ENCODE measurements around the gene C17orf67.

C17orf67 gene

GRCh38 chr17:56809106-56809819 lies 24.5 kb downstream of the C17orf67 start:
- Mint-ChIP-seq H3K4me1 (ENCODE audit: low read depth) (peaks cover 21% of the 10 kb centered on the region), H3K4me3 (no peak overlapping the region), H3K27me3 (peaks cover 11% of the 10 kb centered on the region), H3K36me3 (ENCODE audit: low read depth) (no peaks in the 10 kb centered on the region), H3K27ac (no peak overlapping the region), H3K9me3 (no peaks in the 10 kb centered on the region)
- intact Hi-C loops (cut with micrococcal nuclease), result no loop called here

- H3K9me3 Mint-ChIP-seq, result no peaks in the 10 kb centered on the region
- no peaks in the 10 kb centered on the region for H3K36me3 Mint-ChIP-seq (ENCODE audit: low read depth)
- H3K27me3 Mint-ChIP-seq, result peaks cover 11% of the 10 kb centered on the region
Observed at GRCh38 chr17:56808503-56808902, 25.2 kb downstream of the C17orf67 start.

GRCh38 chr17:56807723-56808122 lies 26.0 kb downstream of the C17orf67 start:
- H3K36me3 Mint-ChIP-seq (ENCODE audit: low read depth), result no peaks in the 10 kb centered on the region

More at GRCh38 chr17:56808503-56808902, 25.2 kb downstream of the C17orf67 start:
- H3K4me3 Mint-ChIP-seq, result no peak overlapping the region
- H3K27ac Mint-ChIP-seq, result no peak overlapping the region
- peaks cover 15% of the 10 kb centered on the region for H3K4me1 Mint-ChIP-seq (ENCODE audit: low read depth)
- intact Hi-C loops (cut with micrococcal nuclease), result no loop called here

GRCh38 chr17:56806949-56807348 lies 26.8 kb downstream of the C17orf67 start:
- H3K27ac Mint-ChIP-seq, result no peak overlapping the region

More at GRCh38 chr17:56807723-56808122, 26.0 kb downstream of the C17orf67 start:
- intact Hi-C loops (cut with micrococcal nuclease), result no loop called here
- Mint-ChIP-seq H3K27ac (no peak overlapping the region), H3K9me3 (no peaks in the 10 kb centered on the region), H3K4me1 (ENCODE audit: low read depth) (peaks cover 9% of the 10 kb centered on the region), H3K4me3 (no peak overlapping the region), H3K27me3 (peaks cover 9% of the 10 kb centered on the region)

GRCh38 chr17:56804454-56804853 lies 29.3 kb downstream of the C17orf67 start:
- intact Hi-C loops (cut with micrococcal nuclease), result no loop called here
- H3K9me3 Mint-ChIP-seq, result no peaks in the 10 kb centered on the region
- no peaks in the 10 kb centered on the region for H3K36me3 Mint-ChIP-seq (ENCODE audit: low read depth)
- H3K27ac Mint-ChIP-seq, result no peak overlapping the region
- peaks cover 2% of the 10 kb centered on the region for H3K27me3 Mint-ChIP-seq
- H3K4me1 Mint-ChIP-seq (ENCODE audit: low read depth), result peaks cover 10% of the 10 kb centered on the region
- H3K4me3 Mint-ChIP-seq, result no peak overlapping the region

More at GRCh38 chr17:56806949-56807348, 26.8 kb downstream of the C17orf67 start:
- no peaks in the 10 kb centered on the region for H3K36me3 Mint-ChIP-seq (ENCODE audit: low read depth)
- no peak overlapping the region for H3K4me3 Mint-ChIP-seq
- no peaks in the 10 kb centered on the region for H3K9me3 Mint-ChIP-seq
- peaks cover 9% of the 10 kb centered on the region for H3K4me1 Mint-ChIP-seq (ENCODE audit: low read depth)
- intact Hi-C loops (cut with micrococcal nuclease), result no loop called here
- H3K27me3 Mint-ChIP-seq, result peaks cover 7% of the 10 kb centered on the region

- H3K36me3 Mint-ChIP-seq (ENCODE audit: low read depth), result no peaks in the 10 kb centered on the region
Observed at GRCh38 chr17:56803071-56803470, 30.6 kb downstream of the C17orf67 start.

GRCh38 chr17:56801459-56802178 lies 32.1 kb downstream of the C17orf67 start:
- H3K4me3 Mint-ChIP-seq, result no peak overlapping the region
- peaks cover 4% of the 10 kb centered on the region for H3K27me3 Mint-ChIP-seq
- H3K27ac Mint-ChIP-seq, result no peak overlapping the region
- H3K36me3 Mint-ChIP-seq (ENCODE audit: low read depth), result no peaks in the 10 kb centered on the region
- H3K9me3 Mint-ChIP-seq, result no peaks in the 10 kb centered on the region
- H3K4me1 Mint-ChIP-seq (ENCODE audit: low read depth), result peaks cover 19% of the 10 kb centered on the region
- intact Hi-C loops (cut with micrococcal nuclease), result no loop called here

More at GRCh38 chr17:56803071-56803470, 30.6 kb downstream of the C17orf67 start:
- Mint-ChIP-seq H3K4me1 (ENCODE audit: low read depth) (peaks cover 15% of the 10 kb centered on the region), H3K27ac (no peak overlapping the region), H3K27me3 (peaks cover 3% of the 10 kb centered on the region), H3K9me3 (no peaks in the 10 kb centered on the region), H3K4me3 (no peak overlapping the region)
- intact Hi-C loops (cut with micrococcal nuclease), result no loop called here

- intact Hi-C loops (cut with micrococcal nuclease), result no loop called here
- Mint-ChIP-seq H3K27ac (no peak overlapping the region), H3K4me1 (ENCODE audit: low read depth) (peaks cover 34% of the 10 kb centered on the region), H3K9me3 (no peaks in the 10 kb centered on the region), H3K4me3 (no peak overlapping the region), H3K36me3 (ENCODE audit: low read depth) (no peaks in the 10 kb centered on the region), H3K27me3 (peaks cover 15% of the 10 kb centered on the region)
Observed at GRCh38 chr17:56798916-56799315, 34.8 kb downstream of the C17orf67 start.

- H3K27me3 Mint-ChIP-seq, result peaks cover 25% of the 10 kb centered on the region
Observed at GRCh38 chr17:56796536-56796935, 37.2 kb downstream of the C17orf67 start.

GRCh38 chr17:56795221-56795865 lies 38.4 kb downstream of the C17orf67 start:
- Mint-ChIP-seq H3K4me1 (ENCODE audit: low read depth) (peaks cover 43% of the 10 kb centered on the region), H3K4me3 (no peak overlapping the region), H3K27me3 (peaks cover 30% of the 10 kb centered on the region), H3K36me3 (ENCODE audit: low read depth) (no peaks in the 10 kb centered on the region), H3K9me3 (peaks cover 12% of the 10 kb centered on the region), H3K27ac (no peak overlapping the region)
- intact Hi-C loops (cut with micrococcal nuclease), result no loop called here

More at GRCh38 chr17:56796536-56796935, 37.2 kb downstream of the C17orf67 start:
- peaks cover 46% of the 10 kb centered on the region for H3K4me1 Mint-ChIP-seq (ENCODE audit: low read depth)
- intact Hi-C loops (cut with micrococcal nuclease), result no loop called here
- H3K36me3 Mint-ChIP-seq (ENCODE audit: low read depth), result no peaks in the 10 kb centered on the region
- no peak overlapping the region for H3K27ac Mint-ChIP-seq
- peaks cover 12% of the 10 kb centered on the region for H3K9me3 Mint-ChIP-seq
- no peak overlapping the region for H3K4me3 Mint-ChIP-seq

- intact Hi-C loops (cut with micrococcal nuclease), result no loop called here
- Mint-ChIP-seq H3K9me3 (peaks cover 12% of the 10 kb centered on the region), H3K4me1 (ENCODE audit: low read depth) (peaks cover 40% of the 10 kb centered on the region), H3K4me3 (no peak overlapping the region), H3K36me3 (ENCODE audit: low read depth) (no peaks in the 10 kb centered on the region), H3K27me3 (peaks cover 39% of the 10 kb centered on the region), H3K27ac (no peak overlapping the region)
Observed at GRCh38 chr17:56793957-56794356, 39.8 kb downstream of the C17orf67 start.

- peaks cover 12% of the 10 kb centered on the region for H3K9me3 Mint-ChIP-seq
Observed at GRCh38 chr17:56793531-56793930, 40.2 kb downstream of the C17orf67 start.

GRCh38 chr17:56792267-56792666 lies 41.5 kb downstream of the C17orf67 start:
- H3K4me1 Mint-ChIP-seq (ENCODE audit: low read depth), result peaks cover 43% of the 10 kb centered on the region
- intact Hi-C loops (cut with micrococcal nuclease), result no loop called here
- H3K4me3 Mint-ChIP-seq, result no peak overlapping the region
- H3K36me3 Mint-ChIP-seq (ENCODE audit: low read depth), result no peaks in the 10 kb centered on the region
- peaks cover 12% of the 10 kb centered on the region for H3K9me3 Mint-ChIP-seq
- H3K27me3 Mint-ChIP-seq, result peaks cover 42% of the 10 kb centered on the region
- no peak overlapping the region for H3K27ac Mint-ChIP-seq

More at GRCh38 chr17:56793531-56793930, 40.2 kb downstream of the C17orf67 start:
- Mint-ChIP-seq H3K27me3 (peaks cover 41% of the 10 kb centered on the region), H3K36me3 (ENCODE audit: low read depth) (no peaks in the 10 kb centered on the region), H3K27ac (no peak overlapping the region), H3K4me3 (no peak overlapping the region), H3K4me1 (ENCODE audit: low read depth) (peaks cover 37% of the 10 kb centered on the region)
- intact Hi-C loops (cut with micrococcal nuclease), result no loop called here

- Mint-ChIP-seq H3K36me3 (ENCODE audit: low read depth) (no peaks in the 10 kb centered on the region), H3K4me1 (ENCODE audit: low read depth) (peaks cover 30% of the 10 kb centered on the region), H3K4me3 (no peak overlapping the region), H3K27me3 (peaks cover 54% of the 10 kb centered on the region), H3K27ac (no peak overlapping the region), H3K9me3 (peaks cover 2% of the 10 kb centered on the region)
- intact Hi-C loops (cut with micrococcal nuclease), result no loop called here
Observed at GRCh38 chr17:56786989-56787482, 46.7 kb downstream of the C17orf67 start.
